Nephron progenitor cell (in vitro differentiated cells): Measurements from ENCODE around the gene ITIH5.

Experiments
- DNase-seq: peaks from one replicate; pipeline ENCODE4 v3.0.0; 2021
- H3K27ac Mint-ChIP-seq: 2 replicates; pipeline ENCODE4 v1.8.0; 2021; ENCODE audit warnings: mild to moderate bottlenecking, moderate library complexity, mixed read lengths
- H3K27me3 Mint-ChIP-seq: 2 replicates; pipeline ENCODE4 v1.8.0; 2021; ENCODE audit warnings: mild to moderate bottlenecking, low read depth, mixed read lengths; ENCODE audit not compliant: poor library complexity
- H3K36me3 Mint-ChIP-seq: 2 replicates; pipeline ENCODE4 v1.8.0; 2021; ENCODE audit warnings: low read depth, mixed read lengths
- H3K4me1 Mint-ChIP-seq: 2 replicates; pipeline ENCODE4 v1.8.0; 2021; ENCODE audit warnings: mixed read lengths
- H3K4me3 Mint-ChIP-seq: 2 replicates; pipeline ENCODE4 v1.8.0; 2021; ENCODE audit warnings: mild to moderate bottlenecking, moderate library complexity, mixed read lengths
- H3K9me3 Mint-ChIP-seq: 2 replicates; pipeline ENCODE4 v1.8.0; 2021; ENCODE audit warnings: mild to moderate bottlenecking, moderate library complexity, mixed read lengths
- CTCF ChIP-seq: fragments of 200-600 bp; sonication (generic); IDR thresholded peaks from 2 replicates; pipeline ENCODE4 v1.5.0; 2021; ENCODE audit warnings: antibody characterized with exemption

Gene ITIH5

GRCh38 chr10:7670157-7670556 lies 3.4 kb upstream of the ITIH5 start:
- H3K27ac Mint-ChIP-seq = no peak overlapping the region

GRCh38 chr10:7667262-7668141 lies 736 bp upstream of the ITIH5 start:
- Mint-ChIP-seq H3K9me3 (no peaks in the 10 kb centered on the region), H3K27me3 (peaks cover 85% of the 10 kb centered on the region)
- peak; percentile 37 for DNase-seq

More at GRCh38 chr10:7670157-7670556, 3.4 kb upstream of the ITIH5 start:
- peaks cover 87% of the 10 kb centered on the region for H3K27me3 Mint-ChIP-seq
- no peak for DNase-seq
- no peaks in the 10 kb centered on the region for H3K9me3 Mint-ChIP-seq
- H3K4me1 Mint-ChIP-seq = peaks cover 22% of the 10 kb centered on the region
- H3K4me3 Mint-ChIP-seq = no peak overlapping the region
- H3K36me3 Mint-ChIP-seq = no peaks in the 10 kb centered on the region
- no peak for TF ChIP-seq CTCF

GRCh38 chr10:7665767-7666166 lies 999 bp downstream of the ITIH5 start:
- no peaks in the 10 kb centered on the region for H3K9me3 Mint-ChIP-seq
- DNase-seq = no peak
- H3K36me3 Mint-ChIP-seq = no peaks in the 10 kb centered on the region
- peaks cover 21% of the 10 kb centered on the region for H3K4me1 Mint-ChIP-seq
- peak overlapping the region; percentile 83 for H3K4me3 Mint-ChIP-seq
- TF ChIP-seq CTCF = no peak
- peaks cover 77% of the 10 kb centered on the region for H3K27me3 Mint-ChIP-seq
- H3K27ac Mint-ChIP-seq = no peak overlapping the region

More at GRCh38 chr10:7667262-7668141, 736 bp upstream of the ITIH5 start:
- TF ChIP-seq CTCF = no peak
- Mint-ChIP-seq H3K36me3 (no peaks in the 10 kb centered on the region), H3K27ac (no peak overlapping the region), H3K4me1 (peaks cover 24% of the 10 kb centered on the region), H3K4me3 (peak overlapping the region; percentile 74)

- no peak for DNase-seq
- H3K9me3 Mint-ChIP-seq = no peaks in the 10 kb centered on the region
- peaks cover 19% of the 10 kb centered on the region for H3K4me1 Mint-ChIP-seq
- TF ChIP-seq CTCF = no peak
- no peaks in the 10 kb centered on the region for H3K36me3 Mint-ChIP-seq
- no peak overlapping the region for H3K4me3 Mint-ChIP-seq
- peaks cover 80% of the 10 kb centered on the region for H3K27me3 Mint-ChIP-seq
- no peak overlapping the region for H3K27ac Mint-ChIP-seq
These were observed 2.1 kb downstream of the ITIH5 start for GRCh38 chr10:7664707-7665106.

- no peak for DNase-seq
- no peak overlapping the region for H3K27ac Mint-ChIP-seq
- H3K9me3 Mint-ChIP-seq = no peaks in the 10 kb centered on the region
- H3K36me3 Mint-ChIP-seq = no peaks in the 10 kb centered on the region
- H3K4me3 Mint-ChIP-seq = no peak overlapping the region
- TF ChIP-seq CTCF = no peak
- H3K4me1 Mint-ChIP-seq = peaks cover 15% of the 10 kb centered on the region
- H3K27me3 Mint-ChIP-seq = peaks cover 59% of the 10 kb centered on the region
These were observed 4.2 kb downstream of the ITIH5 start for GRCh38 chr10:7662522-7662921.

GRCh38 chr10:7659560-7659959 lies 7.2 kb downstream of the ITIH5 start:
- DNase-seq = no peak
- Mint-ChIP-seq H3K36me3 (no peaks in the 10 kb centered on the region), H3K9me3 (no peaks in the 10 kb centered on the region), H3K27ac (no peak overlapping the region), H3K27me3 (peaks cover 45% of the 10 kb centered on the region), H3K4me3 (no peak overlapping the region), H3K4me1 (no peaks in the 10 kb centered on the region)
- TF ChIP-seq CTCF = no peak
